RWPE2 (cell line): ENCODE data around the gene NPHS1.

Experiments used
- ATAC-seq: fragments of 200-7000 bp; cut with Tn5 transposase; 3 replicates; pipeline ENCODE4 v1.9.1; 2021; ENCODE audit warnings: low read depth
- DNase-seq: peaks from one replicate; pipeline ENCODE4 v3.0.0-alpha.2; 2020; ENCODE audit warnings: low spot score
- H3K27ac ChIP-seq: fragments of 450-650 bp; 2 replicates; pipeline ENCODE4 v1.5.1; 2017; ENCODE audit warnings: mild to moderate bottlenecking; ENCODE audit not compliant: poor library complexity, severe bottlenecking
- H3K27me3 ChIP-seq: fragments of 250-450 bp; sonication (Bioruptor Pico); 2 replicates; pipeline ENCODE4 v1.5.1; 2021; ENCODE audit warnings: mild to moderate bottlenecking, moderate library complexity; ENCODE audit not compliant: insufficient read depth, poor library complexity, severe bottlenecking
- H3K36me3 ChIP-seq: fragments of 250-450 bp; sonication (Bioruptor Pico); 2 replicates; pipeline ENCODE4 v1.5.1; 2020; ENCODE audit warnings: low read depth, mild to moderate bottlenecking, moderate library complexity
- H3K4me1 ChIP-seq: fragments of 250-450 bp; sonication (Bioruptor Pico); 2 replicates; pipeline ENCODE4 v1.5.1; 2021; ENCODE audit warnings: mild to moderate bottlenecking, moderate library complexity; ENCODE audit not compliant: insufficient read depth, poor library complexity, severe bottlenecking
- H3K4me3 ChIP-seq: fragments of 250-450 bp; sonication (Bioruptor Pico); 2 replicates; pipeline ENCODE4 v1.5.1; 2021; ENCODE audit warnings: mild to moderate bottlenecking, moderate library complexity; ENCODE audit not compliant: severe bottlenecking
- H3K9me3 ChIP-seq: fragments of 250-450 bp; sonication (Bioruptor Pico); 2 replicates; pipeline ENCODE4 v1.5.1; 2021; ENCODE audit warnings: mild to moderate bottlenecking, moderate library complexity; ENCODE audit not compliant: severe bottlenecking
- TF ChIP-seq, protein P1 (sequence below): fragments of 450-650 bp; IDR thresholded peaks from one replicate; pipeline ENCODE4 v1.5.1; 2017; ENCODE audit warnings: mild to moderate bottlenecking, moderate library complexity; ENCODE audit not compliant: poor library complexity, severe bottlenecking

The NPHS1 gene

DNA sequence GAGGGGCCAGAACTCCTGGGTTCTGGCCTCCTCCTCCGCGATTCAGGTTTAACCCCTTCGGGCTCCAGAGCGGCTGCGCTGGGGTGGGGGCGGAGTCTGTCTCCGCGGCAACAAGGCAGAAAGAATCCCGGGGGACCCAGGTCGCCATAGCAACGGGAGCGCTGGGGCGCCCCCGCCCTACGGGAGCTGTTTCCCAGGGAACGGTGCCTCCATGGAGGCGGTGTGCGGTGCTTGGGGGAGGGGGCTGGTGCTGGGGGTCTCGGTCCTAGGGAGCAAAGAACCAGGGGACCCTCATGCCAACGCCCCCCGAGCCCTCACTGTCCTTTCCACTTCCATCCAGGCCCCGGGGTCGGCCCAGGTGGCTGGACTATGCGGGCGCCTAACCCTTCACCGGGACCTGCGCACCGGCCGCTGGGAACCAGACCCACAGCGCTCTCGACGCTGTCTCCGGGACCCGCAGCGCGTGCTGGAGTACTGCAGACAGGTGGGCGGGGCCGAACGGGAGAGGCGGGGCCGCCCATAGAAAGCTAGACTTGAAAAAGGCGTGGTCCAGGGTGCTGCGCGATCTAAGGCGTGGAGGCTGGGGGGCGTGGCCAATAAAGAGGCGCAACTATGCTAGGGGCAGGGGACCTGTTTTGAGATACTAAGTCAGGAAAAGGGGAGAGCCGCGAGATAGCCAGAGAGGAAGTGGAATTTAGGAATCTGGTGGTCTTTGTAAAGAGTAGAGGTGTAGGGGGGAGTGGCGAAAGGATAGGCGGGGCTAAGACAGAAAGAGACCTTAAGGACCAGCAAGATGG, 17.2 kb upstream of the NPHS1 start:
- H3K4me1 ChIP-seq: peaks cover 4% of the 10 kb centered on the region
- H3K36me3 ChIP-seq: no peaks in the 10 kb centered on the region
- peaks cover 10% of the 10 kb centered on the region for H3K27me3 ChIP-seq
- no peak overlapping the region for H3K27ac ChIP-seq
- peak; percentile 89 for ATAC-seq
- TF ChIP-seq, protein P1, sequence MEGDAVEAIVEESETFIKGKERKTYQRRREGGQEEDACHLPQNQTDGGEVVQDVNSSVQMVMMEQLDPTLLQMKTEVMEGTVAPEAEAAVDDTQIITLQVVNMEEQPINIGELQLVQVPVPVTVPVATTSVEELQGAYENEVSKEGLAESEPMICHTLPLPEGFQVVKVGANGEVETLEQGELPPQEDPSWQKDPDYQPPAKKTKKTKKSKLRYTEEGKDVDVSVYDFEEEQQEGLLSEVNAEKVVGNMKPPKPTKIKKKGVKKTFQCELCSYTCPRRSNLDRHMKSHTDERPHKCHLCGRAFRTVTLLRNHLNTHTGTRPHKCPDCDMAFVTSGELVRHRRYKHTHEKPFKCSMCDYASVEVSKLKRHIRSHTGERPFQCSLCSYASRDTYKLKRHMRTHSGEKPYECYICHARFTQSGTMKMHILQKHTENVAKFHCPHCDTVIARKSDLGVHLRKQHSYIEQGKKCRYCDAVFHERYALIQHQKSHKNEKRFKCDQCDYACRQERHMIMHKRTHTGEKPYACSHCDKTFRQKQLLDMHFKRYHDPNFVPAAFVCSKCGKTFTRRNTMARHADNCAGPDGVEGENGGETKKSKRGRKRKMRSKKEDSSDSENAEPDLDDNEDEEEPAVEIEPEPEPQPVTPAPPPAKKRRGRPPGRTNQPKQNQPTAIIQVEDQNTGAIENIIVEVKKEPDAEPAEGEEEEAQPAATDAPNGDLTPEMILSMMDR: no peak
- peak; percentile 88 for DNase-seq
- H3K4me3 ChIP-seq: peak overlapping the region; percentile 38
- no peaks in the 10 kb centered on the region for H3K9me3 ChIP-seq

DNA sequence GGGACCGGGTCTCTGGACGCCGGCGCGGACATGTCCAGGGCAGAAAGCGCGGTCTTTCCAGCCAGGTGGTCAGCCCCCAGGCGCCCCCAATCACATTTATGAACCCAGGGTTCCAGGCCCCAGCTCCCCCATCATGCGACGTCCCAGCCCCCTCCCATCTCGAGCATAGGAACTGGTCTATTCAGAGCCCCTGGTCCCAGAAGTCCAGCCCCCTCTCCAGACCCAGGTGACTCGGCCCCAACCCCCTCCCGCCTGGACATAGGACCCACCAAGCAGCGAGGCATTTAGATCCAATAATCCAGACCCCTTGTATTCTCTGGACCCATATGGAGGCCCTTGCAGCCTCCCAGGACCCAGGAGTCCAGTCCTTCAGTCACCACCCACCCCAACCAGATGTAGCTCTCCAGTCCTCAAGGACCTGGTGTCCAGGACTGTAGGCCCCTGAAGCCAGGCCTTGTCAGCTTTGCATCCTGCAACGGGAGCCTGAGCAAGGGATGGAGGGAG, 16.6 kb upstream of the NPHS1 start:
- DNase-seq (no peak), ATAC-seq (no peak)
- TF ChIP-seq, protein P1: no peak
- Histone ChIP-seq H3K27me3 (peaks cover 10% of the 10 kb centered on the region), H3K27ac (no peak overlapping the region), H3K4me1 (peaks cover 4% of the 10 kb centered on the region), H3K9me3 (no peaks in the 10 kb centered on the region), H3K4me3 (peak overlapping the region; percentile 38), H3K36me3 (no peaks in the 10 kb centered on the region)

DNA sequence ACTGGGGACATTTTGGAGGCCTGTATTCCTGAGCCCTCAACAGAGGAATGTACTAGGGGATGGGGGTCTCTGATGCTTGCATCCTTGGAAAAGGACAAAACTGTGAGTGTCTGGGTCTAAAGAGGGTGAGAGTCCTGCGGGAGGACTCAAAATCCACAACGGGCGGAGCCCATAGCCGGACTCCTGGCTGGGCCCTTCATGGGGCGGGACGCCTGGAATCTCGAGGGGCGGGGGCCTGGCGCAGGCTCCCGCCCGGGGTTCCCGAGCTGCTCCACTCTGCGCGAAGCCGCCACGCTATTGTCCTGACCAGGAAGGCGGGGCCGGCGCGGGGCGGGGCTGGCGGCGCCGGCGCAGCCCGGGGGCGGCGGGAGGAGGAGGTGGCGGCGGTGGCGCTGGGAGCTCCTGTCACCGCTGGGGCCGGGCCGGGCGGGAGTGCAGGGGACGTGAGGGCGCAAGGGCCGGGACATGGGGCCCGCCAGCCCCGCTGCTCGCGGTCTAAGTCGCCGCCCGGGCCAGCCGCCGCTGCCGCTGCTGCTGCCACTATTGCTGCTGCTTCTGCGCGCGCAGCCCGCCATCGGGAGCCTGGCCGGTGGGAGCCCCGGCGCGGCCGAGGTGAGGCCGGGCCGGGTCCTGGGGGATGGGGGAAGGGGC, 16.0 kb upstream of the NPHS1 start, which contains the start of gene APLP1:
Gene APLP1, plus strand, starts transcription at position 403 of the 651 bp plus-strand sequence. Its CDS starts 63 bp downstream, at position 466.
- DNase-seq (no peak), ATAC-seq (peak; percentile 56)
- TF ChIP-seq, protein P1: no peak
- Histone ChIP-seq H3K4me1 (peaks cover 4% of the 10 kb centered on the region), H3K27me3 (peaks cover 10% of the 10 kb centered on the region), H3K36me3 (no peaks in the 10 kb centered on the region), H3K4me3 (peak within 1 kb of the TSS; percentile 38), H3K9me3 (no peaks in the 10 kb centered on the region), H3K27ac (no peak within 1 kb of the TSS)

DNA sequence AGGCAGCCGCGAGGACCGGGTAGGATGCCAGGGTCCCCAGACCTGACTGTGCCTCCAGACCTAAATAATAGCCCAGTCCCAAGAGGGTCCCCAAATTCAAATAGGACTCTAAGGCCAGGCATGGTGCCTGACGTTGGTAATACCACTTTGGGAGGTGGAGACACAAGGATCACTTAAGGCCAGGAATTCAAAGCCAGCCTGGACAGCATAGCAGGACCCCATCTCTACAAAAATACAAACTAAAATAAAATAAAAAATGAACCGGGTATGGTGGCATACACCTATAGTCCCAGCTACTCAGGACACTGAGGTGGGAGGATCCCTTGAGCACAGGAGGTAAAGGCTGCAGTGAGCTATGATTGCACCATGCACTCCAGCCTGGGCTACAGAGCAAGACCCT, 10.7 kb upstream of the NPHS1 start:
- no peaks in the 10 kb centered on the region for H3K4me1 ChIP-seq
- TF ChIP-seq, protein P1: no peak
- peaks cover 31% of the 10 kb centered on the region for H3K27me3 ChIP-seq
- no peak overlapping the region for H3K4me3 ChIP-seq
- no peak for ATAC-seq
- no peaks in the 10 kb centered on the region for H3K9me3 ChIP-seq
- H3K36me3 ChIP-seq: no peaks in the 10 kb centered on the region
- DNase-seq: no peak
- H3K27ac ChIP-seq: no peak overlapping the region
